Psoas muscle (tissue), 8 donors: Measurements from ENCODE around the gene CPA4. TPM values are rescaled to one million over a fixed set of nuclear protein-coding genes. Genes with fewer than 3 reads are reported as not detected.

Experiments
- ATAC-seq, 4 donors: fragments of 200-7000 bp; cut with Tn5 transposase; one replicate each; pipeline ENCODE4 v1.9.1; 2020; ENCODE audit warnings: moderate library complexity in 3 of 4, mild to moderate bottlenecking in 2 of 4
- DNase-seq, 2 donors: peaks; one replicate each; pipeline ENCODE4 v3.0.0-alpha.2; 2020
- H3K27ac ChIP-seq: fragments of 200-600 bp; one replicate; pipeline ENCODE4 v1.8.0; 2022
- H3K27me3 ChIP-seq, 3 donors: fragments of 200-600 bp in 1 of 3; one replicate each; pipeline versions ENCODE4 v1.6.1 to v1.8.0; 2013 to 2022; ENCODE audit warnings: low read length in 2 of 3, mild to moderate bottlenecking in 2 of 3, moderate library complexity in 1 of 3; ENCODE audit not compliant: insufficient read depth in 3 of 3
- H3K36me3 ChIP-seq, 2 donors: fragments of 200-600 bp in 1 of 2; one replicate each; pipeline versions ENCODE4 v1.6.1 to v1.8.0; 2013 to 2022; ENCODE audit warnings: low read depth in 1 of 2, mild to moderate bottlenecking in 1 of 2, moderate library complexity in 1 of 2; ENCODE audit not compliant: insufficient read depth in 1 of 2
- H3K4me1 ChIP-seq: fragments of 200-600 bp; one replicate; pipeline ENCODE4 v1.8.0; 2022
- H3K4me3 ChIP-seq: fragments of 200-600 bp; one replicate; pipeline ENCODE4 v1.8.0; 2022; ENCODE audit warnings: mild to moderate bottlenecking
- H3K9me3 ChIP-seq: fragments of 200-600 bp; one replicate; pipeline ENCODE4 v1.8.0; 2022
- CTCF ChIP-seq: fragments of 200-600 bp; IDR thresholded peaks from one replicate; pipeline ENCODE4 v1.8.0; 2022; ENCODE audit warnings: antibody characterized with exemption
- WGBS, 3 donors: extraction: QIAGEN DNeasy Blood & Tissue Kit; methylation state at CpG; one replicate each; pipeline versions ENCODE4 v1.1.6 to v1.1.7; 2013; 5-methylcytosine and 5-hydroxymethylcytosine counted together
- intact Hi-C, 2 donors: fragments of 100-400 bp; cut with DNase I; formaldehyde crosslinking; loops; one replicate each; pipeline versions ENCODE4 v1.11.0 to v1.14.2; 2022
- polyA plus RNA-seq, 3 donors: library from polyadenylated mRNA; stranded (reverse); fragments of 200-250 nt; gene quantifications; one replicate each; pipeline ENCODE4 v1.2.3, GENCODE V29; 2013
- total RNA-seq, 4 donors: library from RNA; stranded (reverse); fragmentation: NEBNext Ultra II Directional in 2 of 4; extraction: Animal tissue kit (Norgen Biotek cat#: 25700) in 2 of 4; gene quantifications; one replicate each; pipeline versions ENCODE4 v1.2.1 to v1.2.4, GENCODE V29; 2021 to 2023
- donor health status: healthy with polysubstance abuse.
- donor health status: DM: no; HTN: no; CAD: no; lungs with moderate emphysema.
- donor health status: Bipolar disorder and iron deficiency.
- donor health status: healthy.
- donor health status: DM: yes; HTN: yes; CAD: no.
- donor health status: DM: no; HTN: no; CAD: no.
- donor health status: DM: no; HTN: no; CAD: no.
- donor health status: DM: yes; HTN: yes; CAD: no.

Gene CPA4
- total and polyA plus RNA-seq, 7 donors = 0.09 to 2.5 (median 0.68) TPM

- no peak for DNase-seq
- H3K4me3 ChIP-seq = no peak overlapping the region
- H3K27me3 ChIP-seq = no peaks in the 10 kb centered on the region
- intact Hi-C loops = no loop called here
- no peaks in the 10 kb centered on the region for H3K9me3 ChIP-seq
- H3K4me1 ChIP-seq = no peaks in the 10 kb centered on the region
- no peak for ATAC-seq
- 83 to 90% (median 88%) methylated on average over 2 of the region's 2 CpGs for WGBS, 3 donors
- H3K36me3 ChIP-seq = no peaks in the 10 kb centered on the region
- TF ChIP-seq CTCF = no peak
- no peak overlapping the region for H3K27ac ChIP-seq
Observed at GRCh38 chr7:130333832-130334231, 40.9 kb downstream of the CPA4 start.

GRCh38 chr7:130334274-130334673 is 41.3 kb downstream of the CPA4 start:
- Histone ChIP-seq H3K4me1 (no peaks in the 10 kb centered on the region), H3K27me3 (no peaks in the 10 kb centered on the region), H3K36me3 (no peaks in the 10 kb centered on the region), H3K27ac (no peak overlapping the region), H3K9me3 (no peaks in the 10 kb centered on the region), H3K4me3 (no peak overlapping the region)
- 26 to 35% (median 30%) methylated on average over 6 of the region's 6 CpGs for WGBS, 3 donors
- intact Hi-C loops = no loop called here
- TF ChIP-seq CTCF = no peak
- DNase-seq (no peak), ATAC-seq (no peak)

GRCh38 chr7:130337410-130337971 is 44.5 kb downstream of the CPA4 start:
- 81 to 84% (median 82%) methylated on average over 6 of the region's 6 CpGs for whole genome bisulfite sequencing, 3 donors
- no peaks in the 10 kb centered on the region for H3K27me3 ChIP-seq
- H3K9me3 ChIP-seq = peaks cover 8% of the 10 kb centered on the region
- no peak overlapping the region for H3K27ac ChIP-seq
- no peak for TF ChIP-seq CTCF
- H3K36me3 ChIP-seq = no peaks in the 10 kb centered on the region
- DNase-seq (no peak), ATAC-seq (no peak)
- intact Hi-C loops = no loop called here
- H3K4me3 ChIP-seq = no peak overlapping the region
- H3K4me1 ChIP-seq = no peaks in the 10 kb centered on the region

GRCh38 chr7:130338233-130338632 is 45.3 kb downstream of the CPA4 start:
- WGBS, 3 donors = 91 to 95% (median 94%) methylated on average over 3 of the region's 3 CpGs
- no peaks in the 10 kb centered on the region for H3K36me3 ChIP-seq
- intact Hi-C loops = no loop called here
- no peak for TF ChIP-seq CTCF
- no peak overlapping the region for H3K4me3 ChIP-seq
- H3K27ac ChIP-seq = no peak overlapping the region
- peaks cover 8% of the 10 kb centered on the region for H3K9me3 ChIP-seq
- no peaks in the 10 kb centered on the region for H3K27me3 ChIP-seq
- no peaks in the 10 kb centered on the region for H3K4me1 ChIP-seq
- no peak for ATAC-seq
- no peak for DNase-seq

GRCh38 chr7:130341882-130342281 is 48.9 kb downstream of the CPA4 start:
- H3K9me3 ChIP-seq = peaks cover 8% of the 10 kb centered on the region
- no peaks in the 10 kb centered on the region for H3K27me3 ChIP-seq
- intact Hi-C loops = no loop called here
- H3K4me3 ChIP-seq = no peak overlapping the region
- H3K27ac ChIP-seq = no peak overlapping the region
- 96 to 97% (median 97%) methylated on average over 4 of the region's 4 CpGs for WGBS, 3 donors
- ATAC-seq (no peak), DNase-seq (no peak)
- TF ChIP-seq CTCF = no peak
- no peaks in the 10 kb centered on the region for H3K4me1 ChIP-seq
- no peaks in the 10 kb centered on the region for H3K36me3 ChIP-seq
